ENCODE measurements around the gene DTNB. TPM values are rescaled to one million over a fixed set of nuclear protein-coding genes. Genes with fewer than 3 reads are reported as not detected.

DTNB gene
- total and polyA plus RNA-seq, 2 of the 4 experiments (the other 2 are of a cell fraction) = 3.8 to 5.3 TPM

DNA sequence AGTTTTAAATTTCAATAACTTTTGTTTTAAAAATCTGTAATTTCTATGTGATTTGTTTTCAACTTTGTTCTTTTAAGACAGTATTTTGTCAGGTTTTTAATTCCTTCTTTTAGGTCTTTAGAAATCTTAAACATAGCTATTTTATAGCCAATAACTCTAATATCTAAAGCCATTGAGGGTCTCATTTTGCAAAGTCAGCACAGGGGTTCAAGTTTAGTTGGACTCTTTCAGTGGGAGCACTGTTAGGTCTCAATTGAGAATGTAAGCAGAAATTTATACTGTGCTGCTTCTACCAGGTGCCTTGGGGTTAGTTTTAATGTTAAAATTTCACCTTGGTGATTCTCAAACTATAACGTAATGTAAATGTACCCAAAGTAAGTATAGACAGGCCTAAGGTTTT is 226.4 kb downstream of the DTNB start:
- no peak overlapping the region for H2AK9ac ChIP-seq (replicated peaks; ENCODE audit: low read depth, low read length, poor library complexity)
- H3K56ac ChIP-seq (ENCODE audit: extremely low read depth, insufficient read depth, low read length) = no peak overlapping the region
- no peak overlapping the region for H2BK120ac ChIP-seq (ENCODE audit: low read depth, low read length)
- no peak overlapping the region for H3K9ac ChIP-seq (ENCODE audit: low read depth, low read length)
- no peak overlapping the region for H2BK15ac ChIP-seq (ENCODE audit: low read depth, low read length)
- DNase-seq (no peak), ATAC-seq (ENCODE audit: low read depth) (no peak)
- BruUV-seq (replicated peaks) = no TSS peak
- no peaks in the 10 kb centered on the region for H3K9me1 ChIP-seq (ENCODE audit: insufficient read depth, low read length)
- POLR2A ChIA-PET (ENCODE audit: unreplicated experiment) = interaction anchor here (0.6 kb wide), 2 partner anchors 59 to 1273 kb away, joined by 3 to 9 read pairs; no protein-coding TSS in a partner anchor
- no peaks in the 10 kb centered on the region for H3K36me3 ChIP-seq (ENCODE audit: control insufficient read depth, insufficient read depth, low read length)
- intact Hi-C loops (cut with micrococcal nuclease) (no loop called here), in situ Hi-C loops (cut with MboI; ENCODE audit: low sequenced_read_pairs) (no loop called here), dilution Hi-C loops (cut with HindIII; ENCODE audit: low sequenced_read_pairs, unreplicated experiment) (no loop called here)
- no peak overlapping the region for H4K8ac ChIP-seq (ENCODE audit: low read depth in 2 of 2, low read length in 2 of 2)
- no peaks in the 10 kb centered on the region for H3K9me3 ChIP-seq (ENCODE audit: control insufficient read depth, insufficient read depth, low read length)
- no peak overlapping the region for H3K4ac ChIP-seq (ENCODE audit: low read depth, low read length)
- H3K79me1 ChIP-seq (ENCODE audit: low read depth in 1 of 2, low read length in 2 of 2) = no peaks in the 10 kb centered on the region
- no peaks in the 10 kb centered on the region for H4K20me1 ChIP-seq (ENCODE audit: insufficient read depth, low read length)
- H3K27ac ChIP-seq (ENCODE audit: insufficient read depth, low read length) = no peak overlapping the region
- no peak overlapping the region for H4K91ac ChIP-seq (ENCODE audit: insufficient read depth, low read depth, low read length)
- no peak overlapping the region for H2BK20ac ChIP-seq (ENCODE audit: low read depth, low read length)
- no peaks in the 10 kb centered on the region for H3K4me1 ChIP-seq (ENCODE audit: control insufficient read depth, insufficient read depth, low read length)
- no peak overlapping the region for H2AK5ac ChIP-seq (ENCODE audit: low read depth, low read length)
- no peak overlapping the region for H2BK5ac ChIP-seq (ENCODE audit: low read depth, low read length, poor library complexity, severe bottlenecking)
- no peak overlapping the region for H3K4me3 ChIP-seq (ENCODE audit: insufficient read depth, low read depth, low read length)
- H3K18ac ChIP-seq (ENCODE audit: low read depth, low read length) = no peak overlapping the region
- H4K5ac ChIP-seq (ENCODE audit: low read depth, low read length) = no peak overlapping the region
- H3K23ac ChIP-seq (ENCODE audit: low read depth, low read length) = no peak overlapping the region
- no peaks in the 10 kb centered on the region for H3K27me3 ChIP-seq (ENCODE audit: control insufficient read depth, insufficient read depth, low read length)
- WGBS, 2 experiments (ENCODE audit: extremely low coverage in 2 of 2, insufficient read length in 1 of 2) = no CpG with 5 or more reads among the region's 1 CpG
- TF ChIP-seq, protein P1, sequence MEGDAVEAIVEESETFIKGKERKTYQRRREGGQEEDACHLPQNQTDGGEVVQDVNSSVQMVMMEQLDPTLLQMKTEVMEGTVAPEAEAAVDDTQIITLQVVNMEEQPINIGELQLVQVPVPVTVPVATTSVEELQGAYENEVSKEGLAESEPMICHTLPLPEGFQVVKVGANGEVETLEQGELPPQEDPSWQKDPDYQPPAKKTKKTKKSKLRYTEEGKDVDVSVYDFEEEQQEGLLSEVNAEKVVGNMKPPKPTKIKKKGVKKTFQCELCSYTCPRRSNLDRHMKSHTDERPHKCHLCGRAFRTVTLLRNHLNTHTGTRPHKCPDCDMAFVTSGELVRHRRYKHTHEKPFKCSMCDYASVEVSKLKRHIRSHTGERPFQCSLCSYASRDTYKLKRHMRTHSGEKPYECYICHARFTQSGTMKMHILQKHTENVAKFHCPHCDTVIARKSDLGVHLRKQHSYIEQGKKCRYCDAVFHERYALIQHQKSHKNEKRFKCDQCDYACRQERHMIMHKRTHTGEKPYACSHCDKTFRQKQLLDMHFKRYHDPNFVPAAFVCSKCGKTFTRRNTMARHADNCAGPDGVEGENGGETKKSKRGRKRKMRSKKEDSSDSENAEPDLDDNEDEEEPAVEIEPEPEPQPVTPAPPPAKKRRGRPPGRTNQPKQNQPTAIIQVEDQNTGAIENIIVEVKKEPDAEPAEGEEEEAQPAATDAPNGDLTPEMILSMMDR (conservative IDR thresholded peaks at IDR 0.05; ENCODE audit: low read depth, low read length) = no peak
- peak; percentile 53 for TF ChIP-seq MAFK (IDR thresholded peaks at IDR 0.05; ENCODE audit: low read depth, low read length)
- CTCF ChIA-PET = no interaction called here
- no peak overlapping the region for H2AFZ ChIP-seq (replicated peaks; ENCODE audit: low read length, poor library complexity)
- no peak overlapping the region for H3K4me2 ChIP-seq (ENCODE audit: low read depth, low read length)
- H3K14ac ChIP-seq (replicated peaks; ENCODE audit: low read depth, low read length) = no peak overlapping the region
